Adrenal gland (tissue), 19 donors: ENCODE results near the gene CHRM5. TPM values are rescaled to one million over a fixed set of nuclear protein-coding genes. Genes with fewer than 3 reads are reported as not detected.

Source experiments
- DNase-seq, 7 donors: peaks; one replicate each; pipeline ENCODE4 v3.0.0-alpha.2; 2019 to 2020
- H3K27ac ChIP-seq, 5 donors: fragments of 200-600 bp; sonication (generic) in 4 of 5; 1 replicate in 3 of 5; 2 replicates in 2 of 5; pipeline versions ENCODE4 v1.5.1 to v1.8.0; 2016 to 2020; ENCODE audit warnings: mild to moderate bottlenecking in 1 of 5
- H3K27me3 ChIP-seq: fragments of 200-600 bp; 2 replicates; pipeline ENCODE4 v1.8.0; 2021
- H3K36me3 ChIP-seq, 2 donors: fragments of 200-600 bp; replicated peaks in 1 of 2; 1 replicate in 1 of 2; 2 replicates in 1 of 2; pipeline versions ENCODE4 v1.5.1 to v1.8.0; 2018 to 2022
- H3K4me1 ChIP-seq, 2 donors: fragments of 200-600 bp; replicated peaks in 1 of 2; 1 replicate in 1 of 2; 2 replicates in 1 of 2; pipeline versions ENCODE4 v1.5.1 to v1.8.0; 2018 to 2021
- H3K4me3 ChIP-seq, 4 donors: fragments of 200-600 bp; sonication (generic) in 3 of 4; one replicate each; pipeline ENCODE4 v1.5.1; 2016 to 2018
- H3K9me3 ChIP-seq, 3 donors: fragments of 200-600 bp; sonication (generic) in 1 of 3; replicated peaks in 1 of 3; 1 replicate in 2 of 3; 2 replicates in 1 of 3; pipeline versions ENCODE4 v1.5.1 to v1.8.0; 2016 to 2021
- POLR2A ChIP-seq, 2 donors: fragments of 450-650 bp; IDR thresholded peaks; one replicate each; pipeline ENCODE4 v1.6.1; 2017; ENCODE audit warnings: antibody characterized with exemption in 2 of 2, mild to moderate bottlenecking in 2 of 2, moderate library complexity in 1 of 2
- WGBS, 4 donors: extraction: QIAGEN DNeasy Blood & Tissue Kit in 2 of 4; methylation state at CpG; one replicate each; pipeline versions ENCODE4 v1.1.5 to v1.1.7; 2013 to 2017; 5-methylcytosine and 5-hydroxymethylcytosine counted together
- intact Hi-C, 2 donors: fragments of 100-400 bp; cut with DNase I; formaldehyde crosslinking; loops; one replicate each; pipeline versions ENCODE4 v1.14.1 to v1.15.0; 2022 to 2023
- long read RNA-seq, 10 donors: library from polyadenylated mRNA in 3 of 10; unstranded in 2 of 10; stranded (forward) in 1 of 10; transcript quantifications; one replicate each; pipeline ENCODE4 v2.0.0 and lab custom pipeline, GENCODE V29; 2021 to 2026
- polyA plus RNA-seq, 3 donors: library from polyadenylated mRNA; stranded (reverse); fragments of 200-250 nt in 2 of 3; fragments of 350-450 nt in 1 of 3; fragmentation: Illumina TruSeq in 1 of 3; extraction: RNeasy Lipid Tissue Mini Kit (QIAGEN cat#74804) in 1 of 3; gene quantifications; one replicate each; pipeline ENCODE4 v1.2.3, GENCODE V29; 2013 to 2014
- total RNA-seq, 9 donors: library from RNA; depleted of rRNA in 4 of 9; stranded (reverse); fragments of >200 nt in 4 of 9; fragments of 120-200 nt in 1 of 9; fragmentation: NEBNext Ultra II Directional in 1 of 9; extraction: Animal tissue kit (Norgen Biotek cat#: 25700) in 1 of 9; gene quantifications; one replicate each; pipeline versions ENCODE4 v1.1.0 to v1.2.4, GENCODE V29; 2013 to 2023
- TF ChIP-seq, protein P1 (sequence below), 6 experiments: fragments of 450-650 bp in 4 of 6; fragments of 200-600 bp in 2 of 6; sonication (generic) in 1 of 6; IDR thresholded peaks; 1 replicate in 5 of 6; 2 replicates in 1 of 6; pipeline versions ENCODE4 v1.5.1 to v1.8.0; 2016 to 2021; ENCODE audit warnings: antibody characterized with exemption in 6 of 6, mild to moderate bottlenecking in 2 of 6, moderate library complexity in 1 of 6
- donor health status: healthy with polysubstance abuse.
- donor health status: Bipolar disorder and iron deficiency.
- donor health status: DM: yes; HTN: yes; CAD: no.
- donor health status: DM: no; HTN: no; CAD: no.
- donor health status: DM: no; HTN: no; CAD: no.
- donor health status: DM: yes; HTN: yes; CAD: no.

The CHRM5 gene, protein sequence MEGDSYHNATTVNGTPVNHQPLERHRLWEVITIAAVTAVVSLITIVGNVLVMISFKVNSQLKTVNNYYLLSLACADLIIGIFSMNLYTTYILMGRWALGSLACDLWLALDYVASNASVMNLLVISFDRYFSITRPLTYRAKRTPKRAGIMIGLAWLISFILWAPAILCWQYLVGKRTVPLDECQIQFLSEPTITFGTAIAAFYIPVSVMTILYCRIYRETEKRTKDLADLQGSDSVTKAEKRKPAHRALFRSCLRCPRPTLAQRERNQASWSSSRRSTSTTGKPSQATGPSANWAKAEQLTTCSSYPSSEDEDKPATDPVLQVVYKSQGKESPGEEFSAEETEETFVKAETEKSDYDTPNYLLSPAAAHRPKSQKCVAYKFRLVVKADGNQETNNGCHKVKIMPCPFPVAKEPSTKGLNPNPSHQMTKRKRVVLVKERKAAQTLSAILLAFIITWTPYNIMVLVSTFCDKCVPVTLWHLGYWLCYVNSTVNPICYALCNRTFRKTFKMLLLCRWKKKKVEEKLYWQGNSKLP
- total RNA-seq (under 1 TPM in 1 of 9 donors, not detected in 8; under 0.01 TPM), polyA plus RNA-seq (under 1 TPM in 1 of 3 donors, not detected in 2; 0.15 TPM)
- long read RNA-seq, donor 1 = 0 reads
- long read RNA-seq, donor 2 = 0 reads
- long read RNA-seq, donor 3, partial matches to known transcripts = 25 of 25 reads
- long read RNA-seq, donor 3, other reads (novel, unspliced or antisense) = 0 of 25 reads
- long read RNA-seq, donor 4 = 0 reads
- long read RNA-seq, donor 5 = 0 reads
- long read RNA-seq, donor 6 = 0 reads
- long read RNA-seq, donor 7, partial matches to known transcripts = 18 of 18 reads
- long read RNA-seq, donor 7, other reads (novel, unspliced or antisense) = 0 of 18 reads
- long read RNA-seq, donor 8 = 0 reads
- long read RNA-seq, donor 9 = 0 reads
- long read RNA-seq, donor 10, partial matches to known transcripts = 10 of 27 reads
- long read RNA-seq, donor 10, other reads (novel, unspliced or antisense) = 17 of 27 reads

DNA sequence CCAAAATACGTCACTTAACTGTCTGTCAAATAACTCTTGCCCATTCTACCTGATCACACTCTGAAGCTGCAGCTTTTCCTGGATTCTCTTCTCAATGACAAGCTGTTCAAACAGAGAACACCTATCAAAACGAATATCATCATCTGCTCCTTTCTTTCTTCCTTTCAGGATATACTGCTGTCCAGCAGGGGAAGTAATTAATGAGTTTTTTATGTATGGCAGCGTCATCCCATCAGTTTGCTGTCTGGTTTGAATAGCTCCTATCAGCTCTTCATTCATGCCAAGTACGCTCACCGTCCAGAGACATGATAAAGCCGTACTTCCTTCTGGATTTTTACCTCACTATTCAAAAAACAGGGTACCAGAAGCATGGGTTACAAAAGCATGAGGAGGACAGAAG is at the start of gene CHRM5:
Gene CHRM5, plus strand, starts transcription at position 274 of the 400 bp plus-strand sequence. CDS start 94,221 bp downstream, outside the sequence.
- Histone ChIP-seq H3K27ac (no peak within 1 kb of the TSS), H3K27me3 (no peaks in the 10 kb centered on the region)
- intact Hi-C loops = loop anchor here in 1 of 2 donors (5.0 to 10.0 kb wide), 2 partner anchors 203 to 231 kb away; no protein-coding TSS in a partner anchor

DNA sequence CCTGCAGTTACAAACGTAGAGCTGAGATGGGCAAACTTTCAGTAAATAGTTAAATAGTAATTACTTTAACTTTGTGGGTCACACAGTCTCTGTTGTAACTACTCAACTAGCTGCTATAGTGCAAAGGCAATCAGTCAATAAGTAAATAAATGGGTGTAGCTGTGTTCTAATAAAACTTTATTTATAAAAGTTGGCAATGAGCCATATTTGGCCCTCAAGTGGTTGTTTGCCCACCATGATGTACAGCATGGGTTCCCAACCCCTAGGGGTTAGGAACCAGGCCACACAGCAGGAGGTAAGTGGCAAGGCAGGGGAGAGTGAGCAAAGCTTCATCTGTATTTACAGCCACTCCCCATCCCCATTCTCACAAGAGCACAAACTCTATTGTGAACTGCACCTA is 44.9 kb upstream of the CHRM5 start:
- no peak for DNase-seq
- Histone ChIP-seq H3K27ac (no peak overlapping the region), H3K36me3 (no peaks in the 10 kb centered on the region), H3K27me3 (no peaks in the 10 kb centered on the region), H3K9me3 (no peaks in the 10 kb centered on the region), H3K4me3 (no peak overlapping the region), H3K4me1 (no peaks in the 10 kb centered on the region)
- 94 to 97% (median 96%) methylated on average over 1 of the region's 1 CpG for WGBS, 4 donors
- intact Hi-C loops = no loop called here
- TF ChIP-seq, protein P1, sequence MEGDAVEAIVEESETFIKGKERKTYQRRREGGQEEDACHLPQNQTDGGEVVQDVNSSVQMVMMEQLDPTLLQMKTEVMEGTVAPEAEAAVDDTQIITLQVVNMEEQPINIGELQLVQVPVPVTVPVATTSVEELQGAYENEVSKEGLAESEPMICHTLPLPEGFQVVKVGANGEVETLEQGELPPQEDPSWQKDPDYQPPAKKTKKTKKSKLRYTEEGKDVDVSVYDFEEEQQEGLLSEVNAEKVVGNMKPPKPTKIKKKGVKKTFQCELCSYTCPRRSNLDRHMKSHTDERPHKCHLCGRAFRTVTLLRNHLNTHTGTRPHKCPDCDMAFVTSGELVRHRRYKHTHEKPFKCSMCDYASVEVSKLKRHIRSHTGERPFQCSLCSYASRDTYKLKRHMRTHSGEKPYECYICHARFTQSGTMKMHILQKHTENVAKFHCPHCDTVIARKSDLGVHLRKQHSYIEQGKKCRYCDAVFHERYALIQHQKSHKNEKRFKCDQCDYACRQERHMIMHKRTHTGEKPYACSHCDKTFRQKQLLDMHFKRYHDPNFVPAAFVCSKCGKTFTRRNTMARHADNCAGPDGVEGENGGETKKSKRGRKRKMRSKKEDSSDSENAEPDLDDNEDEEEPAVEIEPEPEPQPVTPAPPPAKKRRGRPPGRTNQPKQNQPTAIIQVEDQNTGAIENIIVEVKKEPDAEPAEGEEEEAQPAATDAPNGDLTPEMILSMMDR (IDR thresholded peaks at IDR 0.05) = no peak
- no peak for TF ChIP-seq POLR2A (IDR thresholded peaks at IDR 0.05)

More for the DNA sequence above, at the start of gene CHRM5:
- H3K4me3 ChIP-seq = no peak within 1 kb of the TSS
- H3K4me1 ChIP-seq = peaks cover 0 to 7% of the 10 kb centered on the region in 2 donors
- H3K36me3 ChIP-seq = no peaks in the 10 kb centered on the region
- no peaks in the 10 kb centered on the region for H3K9me3 ChIP-seq
- DNase-seq = no peak
- TF ChIP-seq, protein P1 (IDR thresholded peaks at IDR 0.05) = no peak
- TF ChIP-seq POLR2A (IDR thresholded peaks at IDR 0.05) = no peak
- WGBS, 4 donors = 72 to 79% (median 75%) methylated on average over 6 of the region's 6 CpGs

DNA sequence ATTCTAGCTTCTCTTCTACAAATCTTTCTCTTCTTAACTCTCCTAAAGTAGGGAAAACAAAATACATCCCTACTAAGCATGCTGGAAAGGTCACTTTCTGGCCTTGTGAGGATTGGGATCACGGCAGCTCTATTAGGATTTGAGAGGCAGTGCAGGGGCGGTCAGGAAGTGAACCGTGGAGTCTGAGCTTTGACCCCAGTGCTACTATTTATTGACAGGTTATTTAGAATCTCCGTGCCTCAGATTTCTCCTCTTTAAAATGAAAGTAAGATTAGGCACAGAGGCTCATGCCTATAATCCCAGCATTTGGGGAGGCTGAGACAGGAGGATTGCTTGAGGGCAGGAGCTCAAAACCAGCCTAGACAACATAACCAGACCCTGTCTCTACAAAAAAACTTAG is 42.0 kb upstream of the CHRM5 start:
- TF ChIP-seq, protein P1 (IDR thresholded peaks at IDR 0.05) = no peak
- TF ChIP-seq POLR2A (IDR thresholded peaks at IDR 0.05) = no peak
- 64 to 76% (median 68%) methylated on average over 4 of the region's 4 CpGs for WGBS, 4 donors
- no peaks in the 10 kb centered on the region for H3K36me3 ChIP-seq

DNA sequence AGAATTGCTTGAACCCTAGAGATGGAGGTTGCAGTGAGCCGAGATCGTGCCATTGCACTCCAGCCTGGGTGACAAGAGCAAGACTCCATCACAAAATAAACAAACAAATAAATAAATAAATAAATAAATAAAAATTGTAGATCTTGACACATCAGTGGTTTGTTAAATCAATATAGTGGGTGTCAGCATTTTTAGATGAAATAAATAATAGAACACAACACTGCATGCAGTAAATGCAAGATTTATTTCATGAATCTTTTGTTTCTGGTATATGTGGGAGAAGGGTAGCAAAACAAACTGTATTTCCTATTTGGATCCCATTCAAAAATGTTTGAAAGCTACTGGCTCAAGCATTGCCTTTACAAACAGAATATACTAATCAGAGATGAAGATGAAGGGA is 35.6 kb upstream of the CHRM5 start:
- TF ChIP-seq, protein P1 (IDR thresholded peaks at IDR 0.05) = no peak
- TF ChIP-seq POLR2A (IDR thresholded peaks at IDR 0.05) = no peak
- intact Hi-C loops = no loop called here
- peaks cover 0 to 22% of the 10 kb centered on the region in 2 donors for H3K4me1 ChIP-seq
- H3K4me3 ChIP-seq = no peak overlapping the region
- no peak overlapping the region for H3K27ac ChIP-seq
- H3K27me3 ChIP-seq = no peaks in the 10 kb centered on the region
- WGBS, 4 donors = 91 to 100% (median 95%) methylated on average over 2 of the region's 2 CpGs
- no peaks in the 10 kb centered on the region for H3K36me3 ChIP-seq
- H3K9me3 ChIP-seq = no peaks in the 10 kb centered on the region
- DNase-seq = no peak

More for the DNA sequence above, 42.0 kb upstream of the CHRM5 start:
- Histone ChIP-seq H3K4me1 (peaks cover 0 to 6% of the 10 kb centered on the region in 2 donors), H3K4me3 (no peak overlapping the region), H3K9me3 (no peaks in the 10 kb centered on the region), H3K27me3 (no peaks in the 10 kb centered on the region), H3K27ac (no peak overlapping the region)
- intact Hi-C loops = no loop called here
- DNase-seq = no peak
